GM21619 (cell line): ENCODE data around the gene PSME3.
"Not testable (repeated sequence)": the region's sequence is repeated elsewhere in the genome, so short reads cannot be mapped to it uniquely, and the experiment has no call there.

Experiments used
- ATAC-seq: cut with Tn5 transposase; IDR thresholded peaks from one replicate; pipeline ENCODE4 v1.9.1; 2021; ENCODE audit not compliant: unreplicated experiment

Gene PSME3

GRCh38 chr17:42849451-42850181 is 16.4 kb downstream of the PSME3 start:
- ATAC-seq = no peak

GRCh38 chr17:42850954-42851353 is 17.8 kb downstream of the PSME3 start, which contains the start of gene AOC3:
Gene AOC3 (plus strand): TSS chr17:42851199. CDS start chr17:42851344, 145 bp downstream.
- ATAC-seq = no peak

GRCh38 chr17:42851371-42852240 is 18.4 kb downstream of the PSME3 start:
- ATAC-seq = not testable (repeated sequence)

- ATAC-seq = no peak
Measured at GRCh38 chr17:42852351-42852750, 19.2 kb downstream of the PSME3 start.

DNA sequence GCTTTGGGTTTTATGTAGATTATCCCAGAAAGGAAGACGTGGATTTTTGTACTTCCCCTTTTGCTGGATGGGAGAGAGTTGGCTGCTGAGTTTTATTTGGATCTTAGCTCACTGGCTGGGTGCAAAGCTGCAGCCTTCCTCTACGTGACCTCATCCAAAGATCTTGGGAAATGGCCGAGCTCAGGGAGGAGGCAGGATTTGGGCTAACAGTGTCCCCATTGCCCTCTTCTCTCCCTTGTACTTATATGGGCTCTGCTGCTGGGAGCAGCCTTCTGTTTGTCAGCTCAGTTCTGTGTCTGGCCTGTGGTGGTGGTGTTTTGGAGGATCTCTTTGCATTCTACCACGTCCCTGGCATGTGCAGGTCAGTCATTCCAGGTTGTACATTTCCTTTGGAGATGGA is 19.8 kb downstream of the PSME3 start:
- no peak for ATAC-seq

DNA sequence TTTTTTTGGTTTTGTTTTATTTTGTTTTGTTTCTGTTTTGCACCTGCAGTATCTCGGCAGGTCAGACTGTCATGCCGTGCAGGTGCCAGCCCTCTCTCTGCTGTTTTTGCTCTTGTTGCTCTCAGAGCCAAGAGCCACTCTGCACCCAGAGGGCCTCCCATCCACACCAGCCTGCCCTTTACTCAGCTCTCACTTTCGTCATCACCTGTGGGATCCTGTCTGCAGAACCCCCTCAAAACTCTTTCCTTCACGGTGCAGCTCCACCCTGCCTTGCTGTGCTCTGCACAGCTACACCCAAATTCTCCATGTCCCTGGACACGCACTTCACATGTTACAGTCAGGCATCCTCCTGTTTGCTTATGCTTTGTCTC is 20.4 kb downstream of the PSME3 start:
- no peak for ATAC-seq

DNA sequence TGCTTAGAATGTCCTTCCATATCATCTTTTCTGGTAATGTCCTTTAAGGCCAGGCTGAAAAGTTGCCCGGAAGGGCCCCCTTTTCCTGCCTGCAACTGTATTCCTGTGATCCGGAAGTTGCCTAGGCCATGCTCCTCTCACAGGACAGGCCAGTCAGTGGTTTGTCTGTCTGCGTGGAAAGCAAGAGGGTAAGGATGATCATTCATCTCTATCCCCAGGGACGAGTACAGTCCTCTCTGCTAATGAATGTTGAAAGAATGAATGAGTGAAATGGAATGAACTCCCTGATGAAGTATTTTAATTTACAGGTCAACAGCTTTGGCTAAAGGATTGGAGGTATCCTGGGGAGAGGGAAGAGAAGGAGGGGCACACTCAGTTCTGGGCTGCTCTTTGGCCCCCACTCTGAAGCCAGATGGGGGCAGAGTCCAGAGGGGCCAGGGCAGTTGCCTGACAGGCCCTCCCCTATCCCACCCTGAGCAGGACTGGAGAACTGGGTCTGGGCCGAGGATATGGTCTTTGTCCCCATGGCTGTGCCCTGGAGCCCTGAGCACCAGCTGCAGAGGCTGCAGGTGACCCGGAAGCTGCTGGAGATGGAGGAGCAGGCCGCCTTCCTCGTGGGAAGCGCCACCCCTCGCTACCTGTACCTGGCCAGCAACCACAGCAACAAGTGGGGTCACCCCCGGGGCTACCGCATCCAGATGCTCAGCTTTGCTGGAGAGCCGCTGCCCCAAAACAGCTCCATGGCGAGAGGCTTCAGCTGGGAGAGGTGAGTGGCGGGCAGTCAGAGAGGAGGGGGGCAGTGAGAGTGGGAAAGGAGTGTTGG is 21.0 kb downstream of the PSME3 start:
- ATAC-seq = no peak

GRCh38 chr17:42855048-42855596 is 21.9 kb downstream of the PSME3 start:
- no peak for ATAC-seq

DNA sequence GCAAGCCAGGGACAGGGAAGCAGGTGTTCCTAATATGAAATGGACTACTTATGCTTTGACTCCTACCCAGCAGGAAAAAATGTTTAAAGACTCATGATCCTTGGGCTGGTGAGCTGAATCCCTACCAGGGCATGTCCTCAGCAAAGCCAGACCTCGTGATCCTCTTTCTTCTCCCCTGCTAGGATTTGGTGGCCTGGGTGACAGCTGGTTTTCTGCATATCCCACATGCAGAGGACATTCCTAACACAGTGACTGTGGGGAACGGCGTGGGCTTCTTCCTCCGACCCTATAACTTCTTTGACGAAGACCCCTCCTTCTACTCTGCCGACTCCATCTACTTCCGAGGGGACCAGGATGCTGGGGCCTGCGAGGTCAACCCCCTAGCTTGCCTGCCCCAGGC is 22.9 kb downstream of the PSME3 start:
- not testable (repeated sequence) for ATAC-seq

DNA sequence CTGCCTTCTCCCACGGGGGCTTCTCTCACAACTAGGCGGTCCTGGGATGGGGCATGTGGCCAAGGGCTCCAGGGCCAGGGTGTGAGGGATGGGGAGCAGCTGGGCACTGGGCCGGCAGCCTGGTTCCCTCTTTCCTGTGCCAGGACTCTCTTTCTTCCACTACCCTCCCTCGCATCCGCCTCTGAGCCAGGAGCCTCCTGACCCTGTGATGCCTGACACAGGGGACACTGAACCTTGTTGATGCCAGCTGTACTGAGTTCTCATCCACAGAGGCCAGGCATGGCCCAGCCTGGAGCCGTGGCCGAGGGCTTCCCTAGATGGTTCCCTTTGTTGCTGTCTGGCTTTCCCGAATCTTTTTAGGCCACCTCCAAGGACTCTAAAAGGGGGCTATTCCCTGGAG is 23.3 kb downstream of the PSME3 start:
- not testable (repeated sequence) for ATAC-seq

GRCh38 chr17:42857389-42857788 is 24.2 kb downstream of the PSME3 start:
- ATAC-seq = no peak

- no peak for ATAC-seq
Measured at GRCh38 chr17:42865638-42866094, 32.5 kb downstream of the PSME3 start.

DNA sequence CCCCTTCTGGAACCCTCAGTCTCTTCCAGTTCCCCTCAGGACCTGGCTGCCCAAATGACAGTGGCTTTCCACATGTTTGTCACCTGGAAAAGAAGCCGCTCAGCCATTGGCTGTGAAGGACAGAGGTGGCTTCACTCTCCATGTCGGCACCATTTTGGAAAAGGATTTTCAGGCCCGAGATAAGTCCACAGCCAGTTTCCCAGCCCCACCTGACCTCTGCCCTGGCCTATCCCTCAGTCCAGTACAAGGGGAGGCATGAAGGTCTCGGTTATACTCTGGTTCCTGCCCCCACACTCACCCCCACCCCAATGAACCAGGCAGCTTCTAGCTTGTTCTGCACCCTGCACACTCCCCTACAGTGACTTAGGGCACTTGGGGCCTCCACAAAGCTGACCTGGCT is 33.0 kb downstream of the PSME3 start:
- ATAC-seq = no peak

GRCh38 chr17:42866631-42867575 is 33.7 kb downstream of the PSME3 start:
- ATAC-seq = no peak

- not testable (repeated sequence) for ATAC-seq
Measured at GRCh38 chr17:42867694-42868261, 34.6 kb downstream of the PSME3 start.

- ATAC-seq = no peak
Measured at GRCh38 chr17:42868338-42868737, 35.1 kb downstream of the PSME3 start.

DNA sequence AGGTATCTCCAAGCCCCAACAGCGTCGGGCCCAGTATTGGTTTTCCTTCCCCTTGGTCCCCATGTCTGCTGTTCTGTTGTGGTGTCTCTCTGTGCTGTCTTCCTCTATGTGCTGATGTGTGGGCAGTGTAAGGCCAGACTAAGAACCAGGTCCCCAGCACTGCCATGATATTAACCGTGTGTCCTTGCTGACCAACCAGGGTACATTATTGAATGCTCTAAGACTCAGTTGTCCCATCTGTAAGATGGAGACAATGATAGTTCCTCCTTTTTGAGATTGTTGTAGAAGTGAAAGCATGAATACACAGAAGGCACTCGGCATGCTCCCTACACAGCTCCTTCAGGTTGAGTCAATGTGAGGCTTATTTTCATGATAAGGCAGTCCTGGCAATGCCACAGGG is 38.5 kb downstream of the PSME3 start:
- no peak for ATAC-seq

- ATAC-seq = no peak
Measured at GRCh38 chr17:42872251-42872965, 39.2 kb downstream of the PSME3 start.

DNA sequence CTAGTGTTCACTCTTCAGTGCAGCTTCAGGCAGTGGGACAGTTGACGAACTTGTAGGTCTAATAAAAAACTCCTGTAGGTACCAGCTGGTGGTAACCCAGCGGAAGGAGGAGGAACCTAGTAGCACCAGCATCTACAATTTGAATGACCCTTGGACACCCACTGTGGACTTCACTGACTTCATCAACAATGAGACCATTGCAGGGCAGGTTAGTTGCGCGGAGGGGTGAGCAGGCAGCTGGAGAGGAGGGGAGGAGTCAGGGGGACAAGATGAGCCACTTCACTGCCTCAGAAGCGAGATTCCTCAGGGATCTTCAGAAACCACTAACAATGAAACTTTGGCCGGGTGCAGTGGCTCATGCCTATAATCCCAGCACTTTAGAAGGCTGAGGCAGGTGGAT is 40.1 kb downstream of the PSME3 start:
- no peak for ATAC-seq
